Measurements from ENCODE around the gene LUZP2.
"Not testable (repeated sequence)": the region's sequence is repeated elsewhere in the genome, so short reads cannot be mapped to it uniquely, and the experiment has no call there.

The LUZP2 gene

GRCh38 chr11:24820541-24820940 is 323.7 kb downstream of the LUZP2 start:
- no peak for DNase-seq (ENCODE audit: low spot score)

GRCh38 chr11:24828938-24829605 is 332.2 kb downstream of the LUZP2 start:
- no peak for DNase-seq (ENCODE audit: low spot score)

GRCh38 chr11:24833573-24833972 is 336.7 kb downstream of the LUZP2 start:
- DNase-seq (ENCODE audit: low spot score): no peak

GRCh38 chr11:24837112-24837511 is 340.3 kb downstream of the LUZP2 start:
- no peak for DNase-seq (ENCODE audit: low spot score)

GRCh38 chr11:24842308-24842707 is 345.5 kb downstream of the LUZP2 start:
- no peak for DNase-seq (ENCODE audit: low spot score)

- DNase-seq (ENCODE audit: low spot score): no peak
Measured at GRCh38 chr11:24844406-24844805, 347.6 kb downstream of the LUZP2 start.

- DNase-seq (ENCODE audit: low spot score): no peak
Measured at GRCh38 chr11:24848857-24849256, 352.0 kb downstream of the LUZP2 start.

GRCh38 chr11:24855951-24856350 is 359.1 kb downstream of the LUZP2 start:
- DNase-seq (ENCODE audit: low spot score): no peak

GRCh38 chr11:24859801-24860300 is 363.0 kb downstream of the LUZP2 start:
- DNase-seq (ENCODE audit: low spot score): no peak

- DNase-seq (ENCODE audit: low spot score): no peak
Measured at GRCh38 chr11:24861440-24861839, 364.6 kb downstream of the LUZP2 start.

- DNase-seq (ENCODE audit: low spot score): no peak
Measured at GRCh38 chr11:24866743-24867142, 369.9 kb downstream of the LUZP2 start.

- DNase-seq (ENCODE audit: low spot score): no peak
Measured at GRCh38 chr11:24870048-24870447, 373.2 kb downstream of the LUZP2 start.

GRCh38 chr11:24872186-24872585 is 375.3 kb downstream of the LUZP2 start:
- no peak for DNase-seq (ENCODE audit: low spot score)

- DNase-seq (ENCODE audit: low spot score): no peak
Measured at GRCh38 chr11:24872651-24873311, 375.9 kb downstream of the LUZP2 start.

- DNase-seq (ENCODE audit: low spot score): no peak
Measured at GRCh38 chr11:24880962-24881361, 384.1 kb downstream of the LUZP2 start.

GRCh38 chr11:24885580-24886173 is 388.8 kb downstream of the LUZP2 start:
- DNase-seq (ENCODE audit: low spot score): no peak

GRCh38 chr11:24886880-24887619 is 390.2 kb downstream of the LUZP2 start:
- no peak for DNase-seq (ENCODE audit: low spot score)

GRCh38 chr11:24890426-24890825 is 393.6 kb downstream of the LUZP2 start:
- no peak for DNase-seq (ENCODE audit: low spot score)

GRCh38 chr11:24891845-24892492 is 395.1 kb downstream of the LUZP2 start:
- not testable (repeated sequence) for DNase-seq (ENCODE audit: low spot score)

GRCh38 chr11:24896118-24896835 is 399.4 kb downstream of the LUZP2 start:
- DNase-seq (ENCODE audit: low spot score): no peak

GRCh38 chr11:24900514-24900913 is 403.7 kb downstream of the LUZP2 start:
- DNase-seq (ENCODE audit: low spot score): no peak
